NCI-H1694 (cell line): ENCODE measurements around the gene KLHDC7B.

Experiments
- DNase-seq: peaks from one replicate; lab custom pipeline; 2025; lab: John Stamatoyannopoulos, UW

Gene KLHDC7B

DNA sequence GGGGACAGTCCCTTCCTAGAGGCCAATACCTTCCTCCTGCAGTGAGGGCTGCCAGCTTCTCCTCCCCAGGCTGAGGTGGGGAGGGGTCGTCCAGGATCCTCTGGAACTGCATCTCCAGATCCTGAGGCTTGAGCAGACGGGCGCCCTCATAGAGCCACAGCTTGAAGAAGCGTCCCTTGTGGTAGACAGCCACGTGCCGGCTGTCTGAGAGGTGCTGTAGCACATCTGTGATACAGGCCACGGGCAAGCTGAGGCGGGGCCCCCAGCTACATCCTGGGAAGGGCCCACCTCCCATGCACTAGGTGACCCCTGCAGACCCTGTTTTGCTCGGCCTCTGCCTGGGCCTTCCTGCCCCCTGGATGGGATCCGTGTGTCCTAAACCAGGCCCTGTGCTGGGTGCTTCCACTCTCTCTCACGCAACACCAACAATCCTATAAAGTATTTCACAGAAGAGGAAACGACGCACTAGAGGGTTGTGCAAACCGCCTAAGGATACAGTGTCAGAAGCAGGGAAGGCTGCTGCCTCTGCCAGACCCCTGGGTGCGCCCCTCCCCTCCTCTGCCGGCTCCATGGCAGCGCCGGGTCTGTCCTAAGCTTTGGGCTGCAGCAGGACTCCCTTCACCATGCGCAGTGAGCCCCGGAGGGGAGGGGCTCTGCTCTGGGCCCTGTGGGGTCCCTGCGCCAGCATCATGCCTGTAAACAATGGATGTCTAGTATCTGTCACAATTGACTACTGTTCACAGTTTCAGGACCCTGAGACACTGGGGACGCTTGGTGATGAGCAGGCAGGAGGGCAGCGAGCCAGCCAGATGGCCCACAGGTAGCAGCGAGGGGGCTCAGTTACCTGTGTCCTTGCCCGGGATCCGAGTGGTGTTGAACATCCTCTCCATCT, 28.0 kb downstream of the KLHDC7B start:
- no peak for DNase-seq

DNA sequence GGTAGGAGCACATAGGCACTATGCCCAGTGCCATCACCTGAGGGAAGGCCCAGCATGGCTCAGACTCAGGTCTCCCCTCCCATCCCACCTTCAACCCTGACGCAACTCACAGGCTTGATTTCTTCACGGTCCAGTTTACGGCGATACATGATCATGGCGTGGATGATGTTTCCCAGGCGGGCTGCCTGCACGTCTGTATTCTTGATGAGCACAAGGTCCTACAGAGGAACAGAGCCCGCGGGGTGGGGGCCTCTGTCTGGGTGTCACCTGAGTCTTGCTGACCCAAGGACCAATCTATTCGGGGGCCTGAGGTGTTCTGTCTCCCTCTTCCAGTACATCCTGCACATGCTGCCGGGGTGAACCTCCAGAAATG, 28.7 kb downstream of the KLHDC7B start:
- no peak for DNase-seq

DNA sequence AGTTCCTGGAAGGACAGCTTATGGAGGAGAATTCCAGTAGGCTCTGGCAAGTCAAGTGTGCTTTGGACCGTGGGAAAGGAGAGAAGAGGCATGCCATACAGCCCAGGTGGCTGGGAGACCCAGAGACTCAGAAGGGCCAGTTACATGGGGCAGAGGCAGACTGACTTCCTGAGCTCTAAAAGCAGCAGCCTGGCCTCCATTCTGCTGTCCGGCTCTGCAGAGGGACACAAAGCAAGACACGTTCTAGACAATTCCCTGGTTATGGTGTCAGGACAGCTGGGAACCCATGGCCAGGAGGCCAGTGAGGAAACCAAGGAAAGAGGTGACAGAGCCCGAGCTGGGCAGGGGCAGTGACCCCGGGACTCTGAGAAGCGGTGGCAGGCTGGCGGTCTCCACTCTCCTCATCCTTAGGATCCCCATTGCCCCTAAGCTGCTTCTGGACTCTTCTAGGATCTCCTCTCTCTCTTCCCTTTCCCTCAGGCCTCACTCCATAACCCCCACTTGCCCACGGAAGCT, 29.8 kb downstream of the KLHDC7B start:
- no peak for DNase-seq

DNA sequence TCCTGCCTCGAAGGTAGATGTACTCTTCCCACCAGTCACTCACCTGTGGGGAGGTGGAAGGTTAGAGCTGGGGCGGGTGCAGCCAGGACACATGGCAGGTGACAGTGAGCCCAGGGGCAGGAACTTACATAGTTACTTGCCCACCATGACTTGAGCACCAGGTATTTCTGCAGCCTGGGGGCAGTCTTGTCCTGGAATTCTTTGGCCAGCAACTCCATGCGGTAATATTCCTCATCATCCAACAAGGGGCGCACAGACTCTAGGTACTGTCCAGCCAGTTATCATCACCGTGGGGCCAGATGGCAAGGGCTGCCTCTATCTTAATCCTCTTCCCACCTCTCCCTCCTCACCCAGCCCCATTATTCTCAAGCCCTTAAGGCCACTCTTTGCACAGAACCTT, 30.4 kb downstream of the KLHDC7B start:
- peak; percentile 30 for DNase-seq

DNA sequence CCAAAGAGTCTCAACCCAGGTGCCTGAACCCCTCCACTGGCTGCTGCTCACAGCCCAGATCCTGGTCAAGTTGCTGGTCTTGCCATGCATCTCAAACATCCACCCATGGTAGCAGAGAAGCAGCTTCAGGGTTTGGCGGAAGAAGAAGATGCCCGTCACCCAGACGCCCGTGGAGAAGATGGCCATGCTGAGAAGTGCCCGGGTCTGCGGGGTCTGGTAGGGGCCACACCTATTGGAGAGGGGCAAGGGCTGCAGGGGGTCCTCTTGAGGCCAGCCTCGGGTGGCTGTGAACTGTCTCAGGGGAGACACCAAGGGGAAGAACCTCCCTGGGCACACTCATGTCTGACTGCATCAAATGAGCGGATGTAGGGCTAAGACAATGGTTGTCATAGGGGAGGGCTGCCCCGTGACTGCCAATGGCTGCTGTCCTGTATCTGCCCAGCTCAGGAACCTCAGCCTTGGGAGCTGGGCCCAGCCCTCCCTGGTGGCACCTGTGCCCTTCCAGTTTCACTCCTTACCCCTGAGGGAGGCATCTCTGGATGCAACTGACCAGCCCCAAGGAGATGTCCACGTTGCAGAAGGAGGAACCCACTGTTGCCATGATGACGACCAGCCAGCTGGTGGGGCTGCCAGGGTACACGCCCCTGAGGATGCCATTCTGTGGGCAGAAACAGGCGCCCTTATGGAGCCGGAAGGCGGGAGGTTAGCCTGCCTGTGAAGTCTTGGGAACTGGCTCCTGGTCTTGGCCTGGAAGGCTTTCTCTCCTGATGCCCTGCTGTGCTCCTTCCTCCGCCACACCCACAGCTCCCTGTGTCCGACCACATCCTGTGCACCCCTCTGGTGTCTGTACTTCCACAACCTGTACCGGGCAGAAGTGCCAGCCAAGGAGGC, 31.4 kb downstream of the KLHDC7B start:
- no peak for DNase-seq

DNA sequence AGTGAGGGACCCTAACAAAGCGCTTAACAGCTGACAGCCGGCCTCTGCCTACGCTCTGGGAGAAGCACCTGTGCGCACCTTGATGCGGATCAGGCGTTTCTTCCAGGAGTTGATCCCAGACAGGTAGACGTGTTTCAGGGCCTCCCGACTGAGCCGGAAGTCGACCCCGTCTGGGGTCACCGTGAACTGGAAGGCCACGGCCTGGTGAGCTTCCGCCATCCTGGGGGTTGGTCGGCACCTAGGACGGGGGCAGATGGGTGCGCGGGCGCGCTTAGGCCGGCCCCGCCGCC, 31.9 kb downstream of the KLHDC7B start:
- no peak for DNase-seq

DNA sequence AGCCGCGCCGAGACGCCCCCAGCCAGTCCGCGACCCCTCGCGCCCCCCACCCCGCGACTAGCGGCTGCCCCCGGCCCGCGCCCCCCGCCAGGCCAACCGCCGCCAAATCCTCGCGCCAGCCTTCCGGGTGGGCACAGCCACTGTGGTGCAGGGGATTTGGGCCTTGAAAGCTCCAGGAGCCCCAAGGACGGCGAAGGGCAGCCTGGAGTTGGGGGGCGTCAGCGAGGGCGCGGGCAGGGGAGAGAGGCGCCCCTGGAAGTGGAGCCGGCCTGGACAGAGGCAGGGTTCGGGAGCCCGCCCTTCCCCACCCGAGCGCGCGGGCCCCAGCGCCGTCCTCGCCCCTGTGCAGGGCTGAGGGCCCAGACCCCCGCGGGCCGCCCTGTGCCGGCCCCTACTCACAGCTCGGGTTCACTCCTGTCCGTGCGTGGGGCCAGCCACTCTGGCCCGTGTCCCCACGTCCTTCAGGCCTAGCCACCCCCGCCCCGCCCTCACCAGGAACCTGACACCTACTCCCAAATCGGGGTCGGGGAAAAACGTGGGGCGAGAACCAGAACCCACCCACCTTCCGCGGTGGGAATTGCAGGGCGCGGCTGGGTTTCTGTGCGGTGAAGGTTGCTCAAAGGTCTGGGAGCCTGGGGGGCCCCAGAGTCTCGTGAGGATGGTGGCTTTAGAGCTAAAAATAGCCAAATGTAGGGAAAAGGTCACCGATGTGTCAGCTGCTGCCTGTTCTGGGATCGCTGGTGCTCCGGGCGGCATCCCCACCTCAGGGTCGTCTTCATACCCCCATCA, 32.5 kb downstream of the KLHDC7B start, which contains the start of gene CPT1B:
TSS of gene CPT1B (minus strand) at position 441 of the 789 bp plus-strand sequence. CDS start 512 bp downstream, outside the sequence.
- DNase-seq, result no peak

DNA sequence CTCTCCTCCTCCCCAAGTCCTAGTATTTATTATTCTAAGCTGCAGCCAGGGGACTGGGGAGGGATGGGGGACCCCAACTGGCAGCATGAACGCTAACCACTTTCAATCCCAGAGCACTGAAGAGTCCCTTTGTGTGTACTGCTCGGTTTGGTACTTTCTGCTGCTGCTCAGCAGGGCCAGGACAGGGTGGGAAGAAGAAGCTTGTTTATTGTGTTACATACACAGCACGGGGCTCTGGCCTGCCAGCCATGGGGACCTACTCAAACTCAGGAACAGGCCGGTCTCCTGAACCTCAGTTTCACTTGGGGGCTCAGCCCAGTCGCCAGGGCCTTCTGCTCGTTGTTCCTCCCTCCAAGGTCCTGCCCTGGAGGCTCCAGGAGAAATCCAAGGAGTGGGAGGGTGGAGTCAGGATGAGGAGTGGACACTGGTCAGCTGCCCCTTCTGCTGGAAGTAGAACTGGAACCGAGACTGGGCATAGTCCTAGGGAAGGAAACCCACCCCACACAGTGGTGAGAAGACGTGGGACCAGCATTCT, 33.1 kb downstream of the KLHDC7B start:
- DNase-seq, result no peak

DNA sequence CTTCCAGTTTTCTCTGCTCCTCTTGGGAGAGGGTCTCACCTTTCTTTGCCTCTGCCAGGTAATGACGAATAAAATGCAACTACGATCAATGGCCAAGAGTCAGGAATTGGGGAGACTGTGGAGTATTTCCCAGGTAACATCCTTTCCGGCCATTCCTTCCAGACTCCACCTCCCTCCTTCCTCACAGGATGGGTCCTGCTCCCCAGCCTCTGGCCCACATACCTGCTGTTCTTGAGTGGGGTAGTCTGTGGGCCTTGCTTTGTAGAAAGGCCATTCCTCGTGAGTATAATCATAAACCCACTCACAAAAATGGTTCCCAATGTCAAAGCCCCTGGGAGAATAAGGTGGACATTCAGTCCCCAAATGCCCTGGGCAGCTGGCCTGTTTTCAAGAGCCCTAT, 34.1 kb downstream of the KLHDC7B start:
- DNase-seq, result no peak

DNA sequence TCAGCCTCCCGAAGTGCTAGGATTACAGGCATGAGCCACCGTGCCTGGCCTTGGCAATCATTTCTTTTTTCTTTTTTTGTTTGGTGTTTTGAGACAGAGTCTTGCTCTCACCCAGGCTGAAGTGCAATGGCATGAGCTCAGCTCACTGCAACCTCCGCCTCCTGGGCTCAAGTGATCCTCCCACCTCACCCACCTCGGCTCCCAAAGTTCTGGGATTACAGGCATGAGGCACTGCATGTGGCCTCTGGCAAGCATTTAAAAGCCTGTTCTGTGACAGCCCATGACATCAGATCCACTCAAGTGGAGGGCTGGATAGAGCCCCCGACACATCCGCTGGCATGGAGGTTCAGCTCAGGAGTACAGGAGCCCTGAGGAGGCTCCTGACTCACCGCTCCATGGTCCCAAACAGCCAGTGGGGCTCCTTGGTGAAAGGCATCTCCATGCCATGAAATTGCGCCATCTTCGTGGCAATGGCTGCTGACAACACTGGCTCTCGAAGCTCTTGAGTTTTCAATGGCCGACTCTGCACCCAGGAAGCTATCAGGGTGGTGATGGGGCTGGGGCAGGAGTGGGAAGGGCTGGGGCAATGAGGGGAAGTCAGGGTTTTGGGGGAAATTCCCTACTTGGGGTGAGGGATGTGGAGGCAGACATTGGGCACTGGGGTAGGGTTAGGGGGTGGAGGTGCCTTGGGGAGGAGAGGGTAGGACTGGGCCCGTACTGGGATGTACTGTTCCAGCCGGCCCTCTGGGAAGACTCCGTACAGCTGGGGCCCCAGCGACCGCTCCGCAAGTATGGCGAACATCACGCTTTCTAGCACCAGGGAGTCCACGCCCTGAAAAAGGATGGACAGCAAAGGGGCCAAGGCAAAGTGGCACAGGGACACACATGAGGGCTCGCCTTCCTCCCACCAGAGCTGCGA, 35.6 kb downstream of the KLHDC7B start:
- no peak for DNase-seq

DNA sequence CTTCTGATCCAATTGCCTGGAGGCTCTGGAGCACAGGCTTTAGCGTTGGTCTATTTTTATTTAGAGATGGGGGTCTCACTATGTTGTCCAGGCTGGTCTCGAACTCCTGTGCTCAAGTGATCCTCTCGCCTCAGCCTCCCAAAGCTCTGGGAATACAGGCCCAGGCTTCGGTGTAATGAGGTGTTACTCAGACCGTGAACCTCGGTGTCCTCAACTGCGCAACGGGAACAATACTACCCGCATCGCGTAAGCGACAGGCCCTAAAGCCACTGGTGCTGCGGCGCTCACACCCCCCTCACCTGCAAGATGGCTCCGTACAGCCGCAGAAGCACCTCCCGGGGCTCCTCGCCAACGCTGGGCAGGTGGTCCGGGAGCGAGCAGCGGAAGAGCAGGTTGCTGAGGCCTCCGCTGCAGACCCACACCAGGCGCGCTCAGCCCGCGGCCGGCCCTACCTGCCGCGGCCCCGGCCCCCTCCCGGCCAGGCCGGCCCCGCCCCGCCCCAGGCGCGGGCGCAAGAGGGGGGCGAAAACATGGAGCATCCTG, 36.3 kb downstream of the KLHDC7B start:
- DNase-seq, result no peak

DNA sequence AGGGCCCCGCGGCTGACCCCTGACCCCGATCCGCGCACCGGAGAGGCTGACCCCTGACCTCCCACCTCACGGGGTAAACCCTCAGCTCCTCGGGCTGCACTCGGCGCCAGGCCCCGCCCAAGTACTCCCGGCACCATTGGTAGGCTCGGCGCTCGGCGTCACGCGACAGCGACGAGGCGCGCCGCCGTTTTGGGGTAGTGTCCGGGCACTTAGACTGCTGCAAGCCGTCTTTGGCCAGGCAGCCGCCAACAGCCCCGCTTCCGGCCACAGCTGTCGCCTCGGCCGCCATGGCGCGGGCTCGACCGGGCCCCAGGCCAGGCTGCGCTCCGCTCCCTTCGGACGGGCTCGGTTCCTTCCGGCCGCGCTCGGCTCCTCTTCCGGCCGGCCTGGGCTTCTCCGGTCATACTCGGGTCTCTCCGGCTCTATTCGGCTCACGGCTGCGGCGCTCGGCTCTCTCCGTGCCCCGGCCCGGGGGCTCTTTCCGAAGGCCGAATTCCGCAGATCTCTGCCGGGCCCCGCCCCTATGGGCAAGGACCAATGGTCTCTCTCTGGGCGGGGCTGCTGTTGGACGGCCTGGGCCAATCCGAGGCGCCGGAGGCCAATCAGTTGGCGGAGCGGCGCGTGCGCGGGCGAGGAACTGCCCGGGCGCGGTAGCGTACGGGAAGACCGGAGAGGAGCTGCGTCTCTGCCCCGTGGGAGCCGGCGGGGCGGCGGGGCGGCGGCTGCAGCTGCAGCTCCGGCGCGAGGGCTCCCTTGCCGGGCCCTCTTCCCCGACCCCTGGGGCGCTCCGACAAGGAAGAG, 37.0 kb downstream of the KLHDC7B start, which contains the start of gene CHKB:
TSS of gene CHKB (minus strand) at position 357 of the 801 bp plus-strand sequence. CDS start at position 289, 68 bp downstream.
- peak; percentile 92 for DNase-seq

DNA sequence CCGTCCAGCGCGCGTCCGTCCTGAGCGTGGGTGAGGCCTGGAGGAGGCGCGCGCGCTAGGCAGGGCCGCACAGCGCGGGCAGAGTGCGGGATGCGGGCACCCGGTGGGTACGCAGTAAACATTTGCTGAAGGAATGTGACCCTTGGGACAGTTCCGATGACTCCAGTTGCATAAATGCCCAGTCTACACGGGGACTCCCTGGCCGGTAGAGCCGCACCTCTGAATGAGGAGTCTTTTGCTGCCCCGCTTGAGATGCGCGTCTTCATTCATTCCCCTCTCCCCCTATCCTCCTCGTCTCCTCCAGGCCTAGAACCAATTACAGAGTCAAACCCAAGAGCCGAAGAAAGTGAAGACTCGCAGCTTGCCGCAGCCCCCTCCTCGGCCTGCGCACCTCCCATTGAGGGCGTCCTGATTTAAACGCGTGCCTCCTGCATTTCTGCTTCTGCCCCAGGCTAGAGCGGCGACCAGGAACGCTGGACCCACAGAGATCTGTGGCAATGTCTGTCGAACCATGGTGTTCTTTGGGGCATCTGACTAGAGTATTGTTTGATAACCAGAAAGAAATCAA, 37.7 kb downstream of the KLHDC7B start:
- DNase-seq, result no peak

DNA sequence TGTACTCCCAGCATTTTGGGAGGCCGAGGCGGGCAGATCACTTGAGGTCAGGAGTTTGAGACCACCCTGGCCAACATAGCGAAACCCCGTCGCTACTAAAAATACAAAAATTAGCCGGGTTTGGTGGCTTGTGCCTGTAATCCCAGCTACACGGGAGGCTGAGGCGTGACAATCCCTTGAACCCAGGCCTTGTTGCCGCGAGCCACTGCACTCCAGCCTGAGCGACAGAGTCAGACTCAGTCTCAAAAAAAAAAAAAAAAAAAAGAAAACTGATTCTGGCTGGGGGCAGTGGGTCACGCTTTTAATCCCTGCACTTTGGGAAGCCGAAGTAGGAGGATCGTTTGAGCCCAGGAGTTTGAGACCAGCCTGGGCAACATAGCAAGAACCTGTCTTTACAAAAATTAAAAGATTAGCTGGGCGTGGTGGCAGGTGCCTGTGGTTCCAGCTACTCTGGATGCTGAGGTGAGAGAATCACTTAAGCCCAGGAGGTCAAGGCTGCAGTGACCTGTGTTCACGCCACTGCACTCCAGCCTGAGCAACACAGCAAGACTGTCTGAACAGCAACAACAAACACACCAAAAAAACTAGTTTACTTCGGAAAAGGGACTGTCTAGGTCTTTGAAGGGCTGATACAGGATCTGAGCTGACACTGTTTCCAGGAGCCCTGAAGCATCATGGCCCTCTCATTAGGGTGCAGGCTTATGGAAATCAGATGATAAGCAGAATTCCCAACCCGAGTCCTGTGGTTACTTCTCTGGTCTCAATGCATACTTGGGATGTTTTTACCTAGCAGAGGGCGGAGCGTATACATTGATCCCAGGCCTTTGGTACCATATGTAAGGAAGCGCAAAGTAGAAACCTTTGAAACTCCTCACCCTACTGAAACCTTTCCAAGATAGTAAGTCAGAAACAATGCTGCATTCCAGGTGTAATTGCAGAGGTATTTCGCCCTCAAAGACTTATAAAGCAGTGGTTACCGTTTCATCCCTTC, 38.7 kb downstream of the KLHDC7B start:
- no peak for DNase-seq

DNA sequence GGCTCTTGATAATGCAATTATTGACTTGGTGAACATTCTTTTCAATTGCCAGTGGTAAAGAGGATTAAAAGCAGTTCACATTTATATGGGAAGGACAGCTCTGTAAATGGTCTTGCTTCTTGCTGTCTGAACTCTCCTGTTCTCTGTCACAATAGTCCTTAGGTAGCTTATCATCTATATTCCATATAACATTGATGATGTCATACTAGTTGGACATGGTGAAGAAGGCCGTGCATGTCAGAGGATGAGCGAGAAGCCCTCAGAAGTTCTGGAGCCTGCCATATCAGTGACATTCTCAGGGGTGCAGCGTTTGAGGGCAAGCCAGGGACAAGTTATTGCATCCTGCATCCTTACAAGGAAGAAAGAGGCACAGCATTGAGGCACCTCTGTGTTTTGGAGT, 39.5 kb downstream of the KLHDC7B start:
- no peak for DNase-seq

DNA sequence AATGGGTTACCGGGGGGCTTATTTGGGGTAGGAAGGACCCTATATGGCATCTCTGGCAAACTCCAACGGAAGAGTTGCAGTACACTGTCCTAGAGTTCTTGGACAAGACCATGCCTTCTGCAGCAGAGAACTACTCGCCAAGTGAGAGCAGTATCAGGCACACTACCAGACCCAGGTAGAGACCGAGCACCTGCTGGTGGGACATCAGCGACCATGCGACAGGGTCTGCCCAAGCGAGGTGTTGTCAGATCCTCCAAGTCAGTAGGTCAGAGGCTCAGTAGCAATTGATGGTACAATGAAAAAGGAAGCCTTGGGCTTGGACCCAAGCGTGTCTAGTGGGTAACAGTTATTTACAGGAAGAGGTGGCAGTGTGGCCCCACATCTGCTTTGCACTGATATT, 40.1 kb downstream of the KLHDC7B start:
- DNase-seq, result no peak

DNA sequence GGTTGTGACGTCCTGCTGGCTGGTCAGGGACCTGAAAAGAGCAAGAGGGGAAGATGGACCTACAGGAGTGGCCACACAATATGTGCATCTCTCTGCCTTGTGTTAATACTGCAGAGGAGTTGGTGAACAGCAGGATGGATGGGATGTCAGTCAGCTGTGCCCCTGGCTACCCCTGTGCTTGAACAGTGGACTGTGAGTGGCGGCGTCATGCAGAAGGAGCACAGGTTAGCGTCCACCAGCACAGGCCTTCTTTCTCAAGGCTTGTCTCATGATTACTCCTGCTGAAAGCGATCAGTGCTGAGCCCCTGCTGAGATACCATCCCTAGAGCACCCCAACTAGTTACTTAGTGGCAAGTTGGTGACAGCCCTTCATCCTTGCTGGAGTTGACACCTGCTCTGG, 40.7 kb downstream of the KLHDC7B start:
- DNase-seq, result no peak

DNA sequence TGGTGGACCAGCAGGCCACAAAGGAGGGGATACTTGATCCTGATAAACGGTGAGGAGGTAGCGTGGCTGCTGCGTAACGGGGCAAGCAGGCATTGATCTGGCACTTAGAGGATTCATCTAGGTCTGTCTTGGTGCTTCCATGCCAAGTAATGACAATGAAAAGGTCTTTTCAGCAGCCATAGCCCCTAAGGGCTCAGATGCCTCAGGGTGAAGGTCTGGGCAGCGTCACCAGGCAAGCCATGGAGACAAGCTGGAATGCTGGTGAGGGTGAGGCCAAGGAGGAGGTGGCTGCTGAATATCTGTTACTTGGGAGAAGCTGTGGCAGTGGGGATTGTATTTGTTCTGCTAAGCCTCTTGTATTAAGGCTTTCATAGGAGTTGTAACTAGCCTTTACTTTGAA, 41.7 kb downstream of the KLHDC7B start:
- DNase-seq, result no peak
